Endothelial cell of umbilical vein (primary cell): Measurements from ENCODE around the gene QSOX2. TPM values are rescaled to one million over a fixed set of nuclear protein-coding genes. Genes with fewer than 3 reads are reported as not detected.

Experiments used
- Bru-seq: library from RNA; stranded (reverse); fragments of 400-500 nt; gene quantifications from one replicate; lab custom pipeline; 2021; lab: Mats Ljungman, UMichigan
- BruChase-seq, 2 experiments: library from RNA; stranded (reverse); fragments of 400-500 nt; gene quantifications; one replicate each; lab custom pipeline; 2021; lab: Mats Ljungman, UMichigan
- BruUV-seq: library from RNA; stranded (reverse); fragments of 400-500 nt; replicated peaks from 2 replicates; lab custom pipeline; 2021; lab: Mats Ljungman, UMichigan
- CTCF ChIA-PET: fragments of 300-600, 350-600 bp; sonication (Branson Sonifier 250); formaldehyde crosslinking; loops from one replicate; lab custom pipeline; 2021; ENCODE audit warnings: antibody characterized with exemption, inconsistent platforms; lab: Charles Lee
- POLR2A ChIA-PET: fragments of 300-600, 350-600 bp; sonication (Branson Sonifier 250); formaldehyde crosslinking; loops from one replicate; lab custom pipeline; 2021; ENCODE audit warnings: antibody characterized with exemption, inconsistent platforms; lab: Charles Lee
- DNase-seq: peaks from one replicate; pipeline ENCODE4 v3.0.0-alpha.2; 2011; ENCODE audit warnings: low read depth, low spot score
- FAIRE-seq: peaks from 2 replicates; lab custom pipeline; 2011; peaks lifted over from hg19 to GRCh38; lab: Jason Lieb, UNC
- H2AFZ ChIP-seq: 2 replicates; pipeline ENCODE4 v1.6.0; 2012; ENCODE audit warnings: low read depth, low read length, control low read depth, inconsistent platforms
- H3K27ac ChIP-seq: 2 replicates; pipeline ENCODE4 v1.5.1; 2011; ENCODE audit warnings: low read depth, mild to moderate bottlenecking, control low read depth, low read length, moderate library complexity; ENCODE audit not compliant: insufficient read depth
- H3K27me3 ChIP-seq, 2 experiments: 2 replicates each; pipeline versions ENCODE4 v1.6.0 to v1.6.1; 2011; ENCODE audit warnings: low read length in 2 of 2, mixed read lengths in 1 of 2; ENCODE audit not compliant: control insufficient read depth in 2 of 2, insufficient read depth in 2 of 2
- H3K36me3 ChIP-seq, 2 experiments: 2 replicates in 1 of 2; 3 replicates in 1 of 2; pipeline ENCODE4 v1.5.1; 2011; ENCODE audit warnings: low read length in 2 of 2, mild to moderate bottlenecking in 1 of 2, moderate library complexity in 1 of 2; ENCODE audit not compliant: control insufficient read depth in 2 of 2, insufficient read depth in 2 of 2; ENCODE audit errors: extremely low read depth in 1 of 2
- H3K4me1 ChIP-seq: 3 replicates; pipeline ENCODE4 v1.5.1; 2011; ENCODE audit warnings: mild to moderate bottlenecking, low read length; ENCODE audit not compliant: control insufficient read depth, insufficient read depth; ENCODE audit errors: extremely low read depth
- H3K4me2 ChIP-seq: 2 replicates; pipeline ENCODE4 v1.6.1; 2011; ENCODE audit warnings: low read length, control low read depth, mixed read lengths; ENCODE audit not compliant: insufficient read depth
- H3K4me3 ChIP-seq, 3 experiments: fragments of 200-600 bp in 1 of 3; sonication (generic), shearing (Covaris generic) in 1 of 3; replicated peaks in 1 of 3; 2 replicates each; pipeline ENCODE4 v1.5.1; 2011 to 2016; ENCODE audit warnings: control low read depth in 3 of 3, low read length in 3 of 3, mild to moderate bottlenecking in 2 of 3, inconsistent platforms in 1 of 3, low read depth in 1 of 3, moderate library complexity in 1 of 3; ENCODE audit not compliant: insufficient read depth in 1 of 3
- H3K79me2 ChIP-seq: 2 replicates; pipeline ENCODE4 v1.6.0; 2012; ENCODE audit warnings: low read length, inconsistent platforms; ENCODE audit not compliant: control insufficient read depth, insufficient read depth
- H3K9ac ChIP-seq: replicated peaks from 2 replicates; pipeline ENCODE3; 2011; ENCODE audit warnings: low read length, control low read depth; ENCODE audit not compliant: insufficient read depth; ENCODE audit errors: extremely low read depth
- H3K9me1 ChIP-seq: replicated peaks from 3 replicates; pipeline ENCODE4 v1.6.0; 2011; ENCODE audit warnings: mild to moderate bottlenecking, low read length; ENCODE audit not compliant: control insufficient read depth, insufficient read depth; ENCODE audit errors: extremely low read depth
- H3K9me3 ChIP-seq: replicated peaks from 2 replicates; pipeline ENCODE4 v1.5.1; 2012; ENCODE audit warnings: low read length, inconsistent platforms; ENCODE audit not compliant: control insufficient read depth, insufficient read depth
- H4K20me1 ChIP-seq: replicated peaks from 2 replicates; pipeline ENCODE3; 2011; ENCODE audit warnings: mild to moderate bottlenecking, low read length; ENCODE audit not compliant: control insufficient read depth, insufficient read depth; ENCODE audit errors: extremely low read depth
- CTCF ChIP-seq, 2 donors: IDR thresholded peaks; 1 replicate in 1 of 2; 2 replicates in 1 of 2; pipeline ENCODE4 v1.5.1; 2011; ENCODE audit warnings: low read length in 2 of 2, mild to moderate bottlenecking in 2 of 2, moderate library complexity in 2 of 2, control low read depth in 1 of 2, inconsistent platforms in 1 of 2, low read depth in 1 of 2; ENCODE audit not compliant: insufficient read depth in 1 of 2; ENCODE audit errors: extremely low read depth in 1 of 2
- EZH2 ChIP-seq: IDR thresholded peaks from 2 replicates; pipeline ENCODE4 v1.6.1; 2012; ENCODE audit warnings: borderline replicate concordance, low read depth, mild to moderate bottlenecking, moderate library complexity, low read length, inconsistent platforms; ENCODE audit not compliant: severe bottlenecking
- GATA2 ChIP-seq: IDR thresholded peaks from 2 replicates; pipeline ENCODE4 v1.7.0; 2011; ENCODE audit warnings: low read depth, mild to moderate bottlenecking, moderate library complexity, mixed read lengths, low read length; ENCODE audit not compliant: insufficient read length, insufficient read depth
- JUN ChIP-seq: IDR thresholded peaks from 2 replicates; pipeline ENCODE4 v1.6.1; 2011; ENCODE audit warnings: borderline replicate concordance, low read depth; ENCODE audit not compliant: insufficient read length, insufficient read depth
- MYC ChIP-seq: IDR thresholded peaks from one replicate; pipeline ENCODE4 v1.6.1; 2011; ENCODE audit warnings: mild to moderate bottlenecking, low read depth, low read length
- dilution Hi-C: fragments of 300-500 bp; cut with MboI; formaldehyde crosslinking; loops from one replicate; pipeline ENCODE4 v1.15.0; 2019; ENCODE audit warnings: low sequenced_read_pairs; ENCODE audit not compliant: extremely low pct_ligation_motif_present
- intact Hi-C: fragments of 100-400 bp; cut with micrococcal nuclease; formaldehyde crosslinking; loops from one replicate; pipeline ENCODE4 v1.10.0; 2022
- long read RNA-seq: library from polyadenylated mRNA; stranded (forward); transcript quantifications from one replicate; pipeline ENCODE4 v2.0.0, GENCODE V29; 2021
- polyA minus RNA-seq, 3 experiments: library from RNA; depleted of rRNA, polyadenylated mRNA; stranded (reverse); fragments of >200 nt; gene quantifications; 1 replicate in 1 of 3; 2 replicates in 2 of 3; pipeline ENCODE4 v1.2.3, GENCODE V29; 2011
- polyA plus RNA-seq, 4 experiments: library from polyadenylated mRNA; depleted of rRNA in 3 of 4; stranded (reverse) in 3 of 4; unstranded in 1 of 4; fragments of >200 nt; gene quantifications; 2 replicates each; pipeline versions ENCODE4 v1.2.1 to v1.2.3, GENCODE V29; 2011 to 2012; ENCODE audit warnings: missing spikeins in 1 of 4
- total RNA-seq: library from RNA; stranded (reverse); gene quantifications from 2 replicates; pipeline ENCODE4 v1.2.3, GENCODE V29; 2021
- TF ChIP-seq, protein P1 (sequence below): IDR thresholded peaks from 2 replicates; pipeline ENCODE4 v1.6.1; 2011; ENCODE audit not compliant: insufficient read depth, insufficient read length

The QSOX2 gene
- total RNA-seq (20.9 and 23.4 TPM in 2 replicates), polyA plus RNA-seq (14.5 and 16.4 TPM in 2 replicates), polyA minus RNA-seq (15.2 and 21.4 TPM in 2 replicates), Bru-seq, nascent RNA (percentile 56 among the genes with signal in this experiment), BruChase-seq, experiment 1, labeled RNA remaining after a 6-hour chase (percentile 66 among the genes with signal in this experiment), BruChase-seq, experiment 2, labeled RNA remaining after a 2-hour chase (percentile 60 among the genes with signal in this experiment)
- polyA plus RNA-seq (2011; cell fraction: cytosol; rRNA removed) = 13.2 and 14.8 TPM in 2 replicates
- polyA plus RNA-seq (2011; cell fraction: nucleus; rRNA removed) = 23.5 and 30.8 TPM in 2 replicates
- 20.1 and 20.3 TPM in 2 replicates for polyA plus RNA-seq (2012)
- 17.3 TPM for polyA minus RNA-seq (2011; cell fraction: cytosol; rRNA and poly(A)+ RNA removed)
- polyA minus RNA-seq (2011; cell fraction: nucleus; rRNA and poly(A)+ RNA removed) = 7.2 and 7.8 TPM in 2 replicates
- long read RNA-seq, full-length matches to known transcripts = 6 of 17 reads
- long read RNA-seq, partial matches to known transcripts = 0 of 17 reads
- long read RNA-seq, other reads (novel, unspliced or antisense) = 11 of 17 reads

- peak within 1 kb of the TSS; percentile 94 for H3K4me2 ChIP-seq
- H3K27me3 ChIP-seq = peaks cover 0 to 6% of the 10 kb centered on the region in 2 experiments
- no TSS peak for BruUV-seq
- no peak for TF ChIP-seq CTCF (IDR thresholded peaks at IDR 0.05; ENCODE audit: extremely low read depth in 1 of 2, insufficient read depth in 1 of 2, low read depth in 1 of 2, low read length in 2 of 2)
- no peak for TF ChIP-seq EZH2
- TF ChIP-seq, protein P1, sequence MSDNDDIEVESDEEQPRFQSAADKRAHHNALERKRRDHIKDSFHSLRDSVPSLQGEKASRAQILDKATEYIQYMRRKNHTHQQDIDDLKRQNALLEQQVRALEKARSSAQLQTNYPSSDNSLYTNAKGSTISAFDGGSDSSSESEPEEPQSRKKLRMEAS = peak; percentile 71
- no peak for TF ChIP-seq GATA2
- peak; percentile 77 for TF ChIP-seq MYC
- TF ChIP-seq JUN = no peak
- no peaks in the 10 kb centered on the region for H4K20me1 ChIP-seq
- H2AFZ ChIP-seq = peak within 1 kb of the TSS; percentile 17
- dilution Hi-C loops = no loop called here
- H3K9me1 ChIP-seq = no peaks in the 10 kb centered on the region
- ChIA-PET POLR2A (no interaction called here), CTCF (no interaction called here)
- peak; percentile 42 for DNase-seq
- no peaks in the 10 kb centered on the region for H3K9me3 ChIP-seq
- peak; percentile 70 for FAIRE-seq
- peak within 1 kb of the TSS; percentile 35 for H3K9ac ChIP-seq
- intact Hi-C loops = loop anchor here (1.0 kb wide), 1 partner anchor 22 kb away; no protein-coding TSS in a partner anchor
- no peak within 1 kb of the TSS for H3K27ac ChIP-seq
- peak within 1 kb of the TSS; percentile 71 to 82 (median 72) for H3K4me3 ChIP-seq
- peaks cover 22% of the 10 kb centered on the region for H3K79me2 ChIP-seq
- H3K4me1 ChIP-seq = peaks cover 9% of the 10 kb centered on the region
- H3K36me3 ChIP-seq = no peaks in the 10 kb centered on the region
Measured at GRCh38 chr9:136245219-136246150, at the start of gene QSOX2. Gene QSOX2, minus strand, starts transcription at chr9:136245812. Its CDS starts 9 bp downstream, at chr9:136245803.
